ENCODE measurements around the gene ERN1. TPM values are rescaled to one million over a fixed set of nuclear protein-coding genes. Genes with fewer than 3 reads are reported as not detected.

The ERN1 gene
- polyA plus RNA-seq, 3 donors = 11.0 to 27.5 (median 13.7) TPM

DNA sequence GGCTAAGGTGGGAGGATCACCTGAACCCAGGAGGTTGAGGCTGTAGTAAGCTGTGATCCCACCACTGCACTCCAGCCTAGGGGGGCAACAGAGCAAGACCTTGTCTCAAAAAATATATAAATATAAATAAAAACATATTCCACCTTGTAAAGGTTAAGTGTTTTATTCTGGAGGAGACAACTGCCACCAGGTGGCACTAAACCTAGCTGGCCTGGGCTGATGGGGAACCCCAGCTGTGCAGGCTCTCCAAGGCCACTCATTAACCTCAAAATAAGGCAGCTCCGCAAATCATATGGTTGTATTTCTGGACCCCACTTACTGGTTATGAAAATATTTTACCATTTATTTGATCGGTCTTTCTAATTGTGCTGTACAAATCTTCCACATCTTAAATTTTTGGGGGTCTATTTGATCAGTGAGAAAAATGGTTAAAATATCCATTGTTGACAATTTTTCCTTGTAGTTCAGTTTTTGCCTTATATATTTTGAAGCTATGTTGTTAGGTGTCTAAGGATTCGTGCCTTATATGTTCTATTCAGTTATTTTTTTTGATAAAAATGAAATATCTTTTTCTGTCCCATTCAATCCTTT, 101.0 kb downstream of the ERN1 start:
- Histone ChIP-seq H3K4me3 (replicated peaks in 1 of 3; ENCODE audit: low read depth in 2 of 3, low read length in 3 of 3) (no peak overlapping the region), H3K9me3 (replicated peaks in 1 of 2; ENCODE audit: control insufficient read depth in 1 of 2, insufficient read depth in 1 of 2, low read length in 2 of 2) (no peaks in the 10 kb centered on the region), H3K36me3 (replicated peaks in 1 of 2; ENCODE audit: control insufficient read depth in 1 of 2, insufficient read depth in 2 of 2, low read length in 2 of 2) (no peaks in the 10 kb centered on the region), H3K79me2 (ENCODE audit: insufficient read depth, low read length) (no peaks in the 10 kb centered on the region), H4K20me1 (ENCODE audit: insufficient read depth, low read length) (no peaks in the 10 kb centered on the region), H3K27me3 (ENCODE audit: control insufficient read depth in 2 of 2, insufficient read depth in 2 of 2, low read length in 2 of 2) (no peaks in the 10 kb centered on the region), H3K4me2 (replicated peaks; ENCODE audit: extremely low read depth, low read length, poor library complexity, severe bottlenecking) (no peak overlapping the region), H3K4me1 (ENCODE audit: control insufficient read depth in 1 of 2, insufficient read depth in 2 of 2, low read length in 2 of 2) (peaks cover 12 to 13% of the 10 kb centered on the region in 2 donors), H3K27ac (ENCODE audit: low read depth in 1 of 2, low read length in 2 of 2) (no peak overlapping the region), H3K9ac (ENCODE audit: insufficient read depth, low read length, poor library complexity, severe bottlenecking) (no peak overlapping the region), H2AFZ (ENCODE audit: insufficient read depth, low read depth, low read length, poor library complexity, severe bottlenecking) (no peak overlapping the region)
- Mint-ChIP-seq H3K27ac (no peak overlapping the region), H3K4me1 (peaks cover 17% of the 10 kb centered on the region), H3K27me3 (ENCODE audit: low read depth in 3 of 3) (peaks cover 0 to 6% (median 2%) of the 10 kb centered on the region in 3 donors), H3K4me3 (no peak overlapping the region), H3K36me3 (no peaks in the 10 kb centered on the region), H3K9me3 (no peaks in the 10 kb centered on the region)
- peak; percentile 58 to 71 (median 67) for DNase-seq
- intact Hi-C loops (cut with micrococcal nuclease) = loop anchor here (2.0 to 10.0 kb wide), 4 partner anchors 37 to 114 kb away; partner anchors contain the start of genes GH1 (in 2 of the 2) and CSHL1 (in 1 of the 2)
- no CpG with 5 or more reads among the region's 3 CpGs for WGBS (ENCODE audit: insufficient coverage)
- TF ChIP-seq, protein P1, sequence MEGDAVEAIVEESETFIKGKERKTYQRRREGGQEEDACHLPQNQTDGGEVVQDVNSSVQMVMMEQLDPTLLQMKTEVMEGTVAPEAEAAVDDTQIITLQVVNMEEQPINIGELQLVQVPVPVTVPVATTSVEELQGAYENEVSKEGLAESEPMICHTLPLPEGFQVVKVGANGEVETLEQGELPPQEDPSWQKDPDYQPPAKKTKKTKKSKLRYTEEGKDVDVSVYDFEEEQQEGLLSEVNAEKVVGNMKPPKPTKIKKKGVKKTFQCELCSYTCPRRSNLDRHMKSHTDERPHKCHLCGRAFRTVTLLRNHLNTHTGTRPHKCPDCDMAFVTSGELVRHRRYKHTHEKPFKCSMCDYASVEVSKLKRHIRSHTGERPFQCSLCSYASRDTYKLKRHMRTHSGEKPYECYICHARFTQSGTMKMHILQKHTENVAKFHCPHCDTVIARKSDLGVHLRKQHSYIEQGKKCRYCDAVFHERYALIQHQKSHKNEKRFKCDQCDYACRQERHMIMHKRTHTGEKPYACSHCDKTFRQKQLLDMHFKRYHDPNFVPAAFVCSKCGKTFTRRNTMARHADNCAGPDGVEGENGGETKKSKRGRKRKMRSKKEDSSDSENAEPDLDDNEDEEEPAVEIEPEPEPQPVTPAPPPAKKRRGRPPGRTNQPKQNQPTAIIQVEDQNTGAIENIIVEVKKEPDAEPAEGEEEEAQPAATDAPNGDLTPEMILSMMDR (IDR thresholded peaks at IDR 0.05) = peak; percentile 86

DNA sequence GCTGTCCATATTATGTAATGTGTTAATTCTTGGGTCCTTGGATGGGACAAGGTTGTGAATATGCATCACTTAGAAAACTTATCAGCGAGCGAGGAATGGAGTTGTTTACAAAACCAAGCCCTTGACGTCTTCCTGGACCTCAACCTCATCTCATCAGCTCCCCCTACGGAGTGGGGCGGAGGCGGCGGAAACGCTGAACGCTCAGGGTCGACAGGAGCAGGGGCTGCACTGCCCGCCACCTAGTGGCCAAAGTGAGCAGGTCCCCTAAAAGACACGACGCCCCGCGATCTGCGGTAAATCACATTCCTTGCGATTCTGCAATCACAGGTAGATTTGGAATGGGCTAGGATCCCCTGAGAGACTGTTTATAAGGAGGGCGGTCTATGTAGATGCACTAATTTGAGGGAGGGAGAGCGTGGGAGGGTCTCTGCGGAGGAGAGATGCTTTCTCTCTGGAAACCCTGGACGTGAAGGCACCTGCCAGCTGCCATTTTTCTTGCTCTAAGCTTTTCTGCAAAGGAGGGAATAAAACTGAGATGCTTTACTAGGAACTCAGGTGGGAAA, 104.1 kb downstream of the ERN1 start:
- TF ChIP-seq, protein P1 (IDR thresholded peaks at IDR 0.05) = peak; percentile 99
- peak overlapping the region; percentile 61 for H3K4me2 ChIP-seq (replicated peaks; ENCODE audit: extremely low read depth, low read length, poor library complexity, severe bottlenecking)
- DNase-seq = peak; percentile 86 to 89 (median 89)
- no peaks in the 10 kb centered on the region for H3K36me3 Mint-ChIP-seq
- under 1% methylated on average over 21 of the region's 21 CpGs for WGBS (ENCODE audit: insufficient coverage)
- H3K4me3 Mint-ChIP-seq = peak overlapping the region; percentile 77 to 90
- peaks cover 31% of the 10 kb centered on the region for H3K4me1 Mint-ChIP-seq
- H3K9me3 Mint-ChIP-seq = no peaks in the 10 kb centered on the region
- peak overlapping the region; percentile 71 for H2AFZ ChIP-seq (ENCODE audit: insufficient read depth, low read depth, low read length, poor library complexity, severe bottlenecking)
- H3K27ac ChIP-seq (ENCODE audit: low read depth in 1 of 2, low read length in 2 of 2) = peak overlapping the region in 1 of 2 donors; percentile 50
- no peaks in the 10 kb centered on the region for H3K27me3 ChIP-seq (ENCODE audit: control insufficient read depth in 2 of 2, insufficient read depth in 2 of 2, low read length in 2 of 2)
- peaks cover 0 to 6% (median 3%) of the 10 kb centered on the region in 3 donors for H3K27me3 Mint-ChIP-seq (ENCODE audit: low read depth in 3 of 3)
- peak overlapping the region in 5 of 7 donors; percentile 43 to 84 (median 78) for H3K27ac Mint-ChIP-seq
- peaks cover 17 to 20% of the 10 kb centered on the region in 2 donors for H3K4me1 ChIP-seq (ENCODE audit: control insufficient read depth in 1 of 2, insufficient read depth in 2 of 2, low read length in 2 of 2)
- H4K20me1 ChIP-seq (ENCODE audit: insufficient read depth, low read length) = no peaks in the 10 kb centered on the region
- peak overlapping the region in 2 of 3 experiments; percentile 1 to 52 for H3K4me3 ChIP-seq (replicated peaks in 1 of 3; ENCODE audit: low read depth in 2 of 3, low read length in 3 of 3)
- intact Hi-C loops (cut with micrococcal nuclease) = loop anchor here (5.0 to 10.0 kb wide), 3 partner anchors 34 to 111 kb away; partner anchors contain the start of genes GH1 (in 2 of the 2) and CSHL1 (in 1 of the 2)
- no peak overlapping the region for H3K9ac ChIP-seq (ENCODE audit: insufficient read depth, low read length, poor library complexity, severe bottlenecking)
- H3K9me3 ChIP-seq (replicated peaks in 1 of 2; ENCODE audit: control insufficient read depth in 1 of 2, insufficient read depth in 1 of 2, low read length in 2 of 2) = no peaks in the 10 kb centered on the region
- no peaks in the 10 kb centered on the region for H3K79me2 ChIP-seq (ENCODE audit: insufficient read depth, low read length)
- no peaks in the 10 kb centered on the region for H3K36me3 ChIP-seq (replicated peaks in 1 of 2; ENCODE audit: control insufficient read depth in 1 of 2, insufficient read depth in 2 of 2, low read length in 2 of 2)
